ENCODE results near the gene SLC25A25. TPM values are rescaled to one million over a fixed set of nuclear protein-coding genes. Genes with fewer than 3 reads are reported as not detected.

The SLC25A25 gene
- total and polyA plus RNA-seq, 10 of the 15 experiments (the other 5 are each of a cell fraction or from before 2014, with no cell fraction given): 0.04 to 17.1 (median 12.4) TPM; not detected in 1

DNA sequence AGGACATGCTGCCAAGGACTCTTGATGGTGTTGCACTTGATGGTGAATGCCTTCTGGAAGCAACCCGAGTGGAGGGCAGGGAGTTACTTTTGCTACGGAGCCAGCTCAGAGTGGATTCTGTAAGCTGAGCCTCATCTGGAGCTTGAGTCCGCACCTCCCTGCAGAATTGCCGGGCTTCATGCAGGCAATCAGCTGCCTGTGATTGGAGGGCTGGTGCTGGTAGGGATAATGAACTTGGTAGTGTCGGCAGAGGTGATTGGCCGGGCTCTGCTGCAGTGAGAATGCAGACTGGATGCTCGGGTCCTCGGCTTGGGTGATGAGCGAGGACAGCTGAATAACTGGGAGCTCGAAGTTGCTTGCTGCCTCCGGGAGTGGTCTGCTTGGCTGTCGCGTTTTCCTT is 23.1 kb downstream of the SLC25A25 start (continued):
- TF ChIP-seq CUX1 (IDR thresholded peaks at IDR 0.05; ENCODE audit: insufficient replicate concordance, low read depth, low read length) (no peak), CBX5 (IDR thresholded peaks at IDR 0.05; ENCODE audit: low read depth) (no peak)

DNA sequence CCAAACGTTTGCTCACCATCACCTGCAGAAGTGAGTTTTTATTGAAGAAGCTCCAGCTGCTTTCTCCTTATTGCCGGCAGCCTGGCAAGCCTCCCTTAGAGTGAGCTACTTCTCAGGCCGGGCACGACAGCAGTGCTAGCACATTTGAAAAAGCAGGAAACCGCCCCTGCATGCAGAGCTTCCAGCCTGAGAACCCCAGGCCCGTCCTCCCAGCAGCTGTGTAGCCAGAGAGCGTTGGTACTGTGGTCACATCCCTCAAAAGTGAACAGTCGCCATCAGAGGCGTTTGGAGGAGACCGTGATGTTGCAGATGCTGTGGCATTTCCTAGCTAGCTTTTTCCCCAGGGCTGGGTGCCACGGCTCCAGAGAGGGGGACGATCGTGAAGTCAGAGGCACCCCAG is 23.5 kb downstream of the SLC25A25 start:
- BruUV-seq (replicated peaks): no TSS peak
- TF ChIP-seq, protein P1, sequence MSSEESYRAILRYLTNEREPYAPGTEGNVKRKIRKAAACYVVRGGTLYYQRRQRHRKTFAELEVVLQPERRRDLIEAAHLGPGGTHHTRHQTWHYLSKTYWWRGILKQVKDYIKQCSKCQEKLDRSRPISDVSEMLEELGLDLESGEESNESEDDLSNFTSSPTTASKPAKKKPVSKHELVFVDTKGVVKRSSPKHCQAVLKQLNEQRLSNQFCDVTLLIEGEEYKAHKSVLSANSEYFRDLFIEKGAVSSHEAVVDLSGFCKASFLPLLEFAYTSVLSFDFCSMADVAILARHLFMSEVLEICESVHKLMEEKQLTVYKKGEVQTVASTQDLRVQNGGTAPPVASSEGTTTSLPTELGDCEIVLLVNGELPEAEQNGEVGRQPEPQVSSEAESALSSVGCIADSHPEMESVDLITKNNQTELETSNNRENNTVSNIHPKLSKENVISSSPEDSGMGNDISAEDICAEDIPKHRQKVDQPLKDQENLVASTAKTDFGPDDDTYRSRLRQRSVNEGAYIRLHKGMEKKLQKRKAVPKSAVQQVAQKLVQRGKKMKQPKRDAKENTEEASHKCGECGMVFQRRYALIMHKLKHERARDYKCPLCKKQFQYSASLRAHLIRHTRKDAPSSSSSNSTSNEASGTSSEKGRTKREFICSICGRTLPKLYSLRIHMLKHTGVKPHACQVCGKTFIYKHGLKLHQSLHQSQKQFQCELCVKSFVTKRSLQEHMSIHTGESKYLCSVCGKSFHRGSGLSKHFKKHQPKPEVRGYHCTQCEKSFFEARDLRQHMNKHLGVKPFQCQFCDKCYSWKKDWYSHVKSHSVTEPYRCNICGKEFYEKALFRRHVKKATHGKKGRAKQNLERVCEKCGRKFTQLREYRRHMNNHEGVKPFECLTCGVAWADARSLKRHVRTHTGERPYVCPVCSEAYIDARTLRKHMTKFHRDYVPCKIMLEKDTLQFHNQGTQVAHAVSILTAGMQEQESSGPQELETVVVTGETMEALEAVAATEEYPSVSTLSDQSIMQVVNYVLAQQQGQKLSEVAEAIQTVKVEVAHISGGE (CRISPR knock-in tag; IDR thresholded peaks at IDR 0.05): no peak
- TF ChIP-seq CEBPB (IDR thresholded peaks at IDR 0.05; ENCODE audit: borderline replicate concordance in 1 of 2, low read depth in 2 of 2, low read length in 2 of 2) (no peak), MEF2A (IDR thresholded peaks at IDR 0.05; ENCODE audit: insufficient read depth, low read depth, low read length) (no peak), KLF5 (IDR thresholded peaks at IDR 0.05; ENCODE audit: partially characterized antibody) (no peak), NBN (IDR thresholded peaks at IDR 0.05) (no peak), NR2F1 (conservative IDR thresholded peaks at IDR 0.05) (no peak)
- TF ChIP-seq, protein P2, sequence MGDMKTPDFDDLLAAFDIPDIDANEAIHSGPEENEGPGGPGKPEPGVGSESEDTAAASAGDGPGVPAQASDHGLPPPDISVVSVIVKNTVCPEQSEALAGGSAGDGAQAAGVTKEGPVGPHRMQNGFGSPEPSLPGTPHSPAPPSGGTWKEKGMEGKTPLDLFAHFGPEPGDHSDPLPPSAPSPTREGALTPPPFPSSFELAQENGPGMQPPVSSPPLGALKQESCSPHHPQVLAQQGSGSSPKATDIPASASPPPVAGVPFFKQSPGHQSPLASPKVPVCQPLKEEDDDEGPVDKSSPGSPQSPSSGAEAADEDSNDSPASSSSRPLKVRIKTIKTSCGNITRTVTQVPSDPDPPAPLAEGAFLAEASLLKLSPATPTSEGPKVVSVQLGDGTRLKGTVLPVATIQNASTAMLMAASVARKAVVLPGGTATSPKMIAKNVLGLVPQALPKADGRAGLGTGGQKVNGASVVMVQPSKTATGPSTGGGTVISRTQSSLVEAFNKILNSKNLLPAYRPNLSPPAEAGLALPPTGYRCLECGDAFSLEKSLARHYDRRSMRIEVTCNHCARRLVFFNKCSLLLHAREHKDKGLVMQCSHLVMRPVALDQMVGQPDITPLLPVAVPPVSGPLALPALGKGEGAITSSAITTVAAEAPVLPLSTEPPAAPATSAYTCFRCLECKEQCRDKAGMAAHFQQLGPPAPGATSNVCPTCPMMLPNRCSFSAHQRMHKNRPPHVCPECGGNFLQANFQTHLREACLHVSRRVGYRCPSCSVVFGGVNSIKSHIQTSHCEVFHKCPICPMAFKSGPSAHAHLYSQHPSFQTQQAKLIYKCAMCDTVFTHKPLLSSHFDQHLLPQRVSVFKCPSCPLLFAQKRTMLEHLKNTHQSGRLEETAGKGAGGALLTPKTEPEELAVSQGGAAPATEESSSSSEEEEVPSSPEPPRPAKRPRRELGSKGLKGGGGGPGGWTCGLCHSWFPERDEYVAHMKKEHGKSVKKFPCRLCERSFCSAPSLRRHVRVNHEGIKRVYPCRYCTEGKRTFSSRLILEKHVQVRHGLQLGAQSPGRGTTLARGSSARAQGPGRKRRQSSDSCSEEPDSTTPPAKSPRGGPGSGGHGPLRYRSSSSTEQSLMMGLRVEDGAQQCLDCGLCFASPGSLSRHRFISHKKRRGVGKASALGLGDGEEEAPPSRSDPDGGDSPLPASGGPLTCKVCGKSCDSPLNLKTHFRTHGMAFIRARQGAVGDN (IDR thresholded peaks at IDR 0.05): no peak

More for the DNA sequence above, 23.5 kb downstream of the SLC25A25 start:
- no peak for DNase-seq (ENCODE audit: low read depth, low spot score)
- ChIA-PET RAD21 (ENCODE audit: unreplicated experiment) (interaction anchor here (1.3 kb wide), 1 partner anchor 57 kb away, joined by 3 read pairs; no protein-coding TSS in a partner anchor), SMC1A (ENCODE audit: uncharacterized antibody, unreplicated experiment) (interaction anchor here (1.0 to 1.5 kb wide), 2 partner anchors 8 to 13 kb away, joined by 4 read pairs; no protein-coding TSS in a partner anchor), POLR2A (interaction anchor here (0.6 to 1.9 kb wide), 5 partner anchors 11 to 432 kb away, joined by 3 to 7 read pairs (median 4); no protein-coding TSS in a partner anchor), CTCF (interaction anchor here (0.5 to 2.4 kb wide), 4 partner anchors 10 to 596 kb away, joined by 3 to 17 read pairs (median 4); no protein-coding TSS in a partner anchor)
- H3K9ac ChIP-seq (ENCODE audit: control insufficient read depth, insufficient read depth, low read length): no peak overlapping the region
- no peak overlapping the region for H2AFZ ChIP-seq (ENCODE audit: control insufficient read depth, low read depth, low read length)
- no peak for FAIRE-seq
- ATAC-seq: no peak
- H3K4me3 ChIP-seq: no peak overlapping the region
- peaks cover 3% of the 10 kb centered on the region; the same call in 1 of the 2 replicates for H4K20me1 ChIP-seq (ENCODE audit: control insufficient read depth, insufficient read depth)
- no peak overlapping the region for H3K4me2 ChIP-seq (ENCODE audit: control insufficient read depth, insufficient read depth)
- peaks cover 8 to 10% of the 10 kb centered on the region in 2 experiments; a peak in 3 of 4 replicates for H3K36me3 ChIP-seq (ENCODE audit: control insufficient read depth in 2 of 2, insufficient read depth in 2 of 2, low read length in 1 of 2)
- H3K4me1 ChIP-seq (ENCODE audit: control insufficient read depth, insufficient read depth, low read length): peaks cover 25% of the 10 kb centered on the region
- H3K27me3 ChIP-seq (replicated peaks in 1 of 2; ENCODE audit: control insufficient read depth in 2 of 2, insufficient read depth in 2 of 2, low read length in 1 of 2): no peaks in the 10 kb centered on the region
- intact Hi-C loops (cut with micrococcal nuclease; ENCODE audit: unreplicated experiment): no loop called here
- H3K79me2 ChIP-seq (ENCODE audit: control insufficient read depth, insufficient read depth, low read length): peaks cover 28% of the 10 kb centered on the region
- in situ Hi-C loops (cut with MboI): no loop called here
- 82% methylated on average over 12 of the region's 13 CpGs for WGBS (ENCODE audit: insufficient coverage, insufficient replicate concordance, low lambda C conversion rate, missing lambda C conversion rate)
- no peaks in the 10 kb centered on the region for H3K9me3 ChIP-seq (replicated peaks; ENCODE audit: control insufficient read depth, insufficient read depth, low read length)
- no peak overlapping the region for H3K27ac ChIP-seq (ENCODE audit: control insufficient read depth, insufficient read depth)

Measured in GM12878 (cell line).